VCaP (cell line): ENCODE measurements around the gene COPS8.

Experiments
- H3K27ac ChIP-seq: fragments of 450-650 bp; 2 replicates; pipeline ENCODE4 v1.5.1; 2017
- CTCF ChIP-seq: fragments of 450-650 bp; conservative IDR thresholded peaks from 2 replicates; pipeline ENCODE4 v1.5.1; 2017; ENCODE audit warnings: mild to moderate bottlenecking, moderate library complexity

COPS8 gene

GRCh38 chr2:237147317-237147716 lies 61.6 kb downstream of the COPS8 start:
- no peak for TF ChIP-seq CTCF
- H3K27ac ChIP-seq: no peak overlapping the region

- no peak overlapping the region for H3K27ac ChIP-seq
- TF ChIP-seq CTCF: no peak
Measured at GRCh38 chr2:237148624-237149023, 62.9 kb downstream of the COPS8 start.

- no peak overlapping the region for H3K27ac ChIP-seq
- no peak for TF ChIP-seq CTCF
Measured at GRCh38 chr2:237149425-237149824, 63.7 kb downstream of the COPS8 start.
